NCI-H524 (cell line): ENCODE results near the gene CPHXL.

Experiments
- DNase-seq, 2 experiments: peaks; one replicate each; lab custom pipeline; 2025; lab: John Stamatoyannopoulos, UW

Gene CPHXL

DNA sequence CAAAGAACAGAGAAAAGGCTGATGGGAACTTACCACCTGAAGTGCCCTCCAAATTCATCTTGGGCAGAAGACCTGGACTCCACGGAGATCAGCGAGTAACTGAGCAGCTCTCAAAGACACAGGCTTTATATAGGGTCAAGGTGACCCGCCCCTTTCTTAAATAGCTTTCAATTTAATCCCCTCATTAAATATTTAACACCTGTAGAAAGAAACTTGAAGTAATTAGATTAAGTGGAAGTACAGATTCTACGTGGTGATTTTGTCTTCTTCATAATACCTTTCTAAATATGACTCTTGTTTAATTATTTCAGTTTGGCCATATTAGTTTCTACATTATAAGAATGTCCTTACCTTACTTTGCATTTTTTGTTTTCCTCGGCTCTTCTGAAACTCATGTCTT lies 24.9 kb downstream of the CPHXL start, which contains the start of gene DUXB:
DUXB (minus strand) TSS at position 101 of the 400 bp plus-strand sequence; CDS start at position 58, 43 bp downstream.
- DNase-seq: peak in 1 of 2 experiments; percentile 42

GRCh38 chr16:75697571-75697970 lies 28.7 kb downstream of the CPHXL start:
- no peak for DNase-seq

DNA sequence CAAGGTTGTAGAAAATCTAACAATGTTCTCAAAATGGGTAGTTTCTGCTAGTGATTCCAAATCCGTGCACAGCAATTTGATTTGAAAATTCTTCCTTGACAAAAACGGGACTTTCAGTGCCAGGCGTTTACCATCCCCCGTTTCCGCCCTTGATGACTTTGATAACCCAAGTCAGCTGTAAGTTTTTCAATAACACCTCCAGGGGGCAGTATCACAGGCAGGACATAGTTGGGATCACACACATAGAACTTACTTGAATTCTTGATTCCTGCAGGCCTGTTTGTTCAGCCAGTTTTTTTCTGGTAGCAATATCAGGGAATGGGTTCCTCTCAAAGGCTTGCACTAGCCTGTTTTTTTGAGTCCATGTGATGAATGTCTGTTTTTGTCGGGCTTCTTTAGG lies 30.6 kb downstream of the CPHXL start:
- DNase-seq: no peak

DNA sequence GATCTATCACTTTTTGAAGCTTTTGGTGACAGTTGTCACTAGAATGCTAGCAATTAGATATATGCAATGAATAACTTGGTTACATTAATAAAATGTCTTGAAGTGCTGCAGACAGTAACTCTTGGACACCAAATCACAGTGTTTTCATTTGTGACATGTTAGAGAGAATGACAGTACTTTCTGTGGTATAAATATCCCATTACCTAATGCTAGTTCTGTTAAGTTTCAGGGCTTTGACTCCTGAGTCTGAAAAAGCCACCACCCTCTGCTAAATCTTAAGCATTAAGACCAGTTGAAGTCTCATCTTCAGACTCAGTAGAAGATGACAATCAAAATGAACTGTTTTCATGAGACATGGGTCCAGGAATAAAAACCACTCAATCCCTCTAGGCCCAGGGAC lies 38.9 kb downstream of the CPHXL start:
- DNase-seq: no peak

DNA sequence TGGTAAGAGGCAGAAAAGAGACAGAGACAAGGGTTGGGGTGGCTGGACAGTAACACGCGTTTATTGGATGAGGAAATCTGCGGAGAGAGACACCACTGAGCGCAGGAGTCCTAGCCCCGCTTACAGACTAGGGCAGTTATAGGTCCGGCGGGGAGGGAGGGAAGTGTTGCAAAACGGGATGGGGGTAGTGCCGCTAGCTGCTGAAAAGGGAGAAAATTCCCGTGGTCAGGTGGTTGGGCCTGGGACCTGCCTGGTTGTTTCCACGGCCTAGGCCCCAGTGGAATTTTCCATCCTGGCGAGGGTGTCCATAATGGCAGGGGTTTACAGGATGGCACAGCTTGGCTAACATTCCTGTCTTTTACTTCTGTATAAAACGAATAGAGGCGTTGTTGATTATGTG lies 44.0 kb downstream of the CPHXL start:
- DNase-seq: no peak

DNA sequence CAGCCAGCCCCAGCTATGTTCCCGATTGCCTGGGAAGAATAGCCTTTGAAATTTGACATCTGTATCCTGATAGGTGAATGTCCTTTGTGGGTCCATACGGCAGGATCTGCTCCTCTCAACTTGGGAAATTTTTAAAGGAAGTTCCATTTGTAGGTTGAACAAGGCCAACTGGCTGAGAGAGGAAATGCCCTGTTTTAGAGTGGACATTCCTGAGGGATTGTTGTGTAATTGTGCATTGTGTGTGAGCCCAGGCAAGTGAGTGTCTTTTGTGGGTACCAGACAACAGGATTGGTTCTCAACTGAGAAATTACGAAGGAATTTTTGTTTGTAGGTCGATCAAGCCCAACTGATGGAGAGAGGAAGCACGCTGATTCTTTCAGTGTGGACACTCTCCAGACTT lies 46.9 kb downstream of the CPHXL start:
- DNase-seq: no peak

- no peak for DNase-seq
Observed at GRCh38 chr16:75676909-75677308, 49.4 kb downstream of the CPHXL start, which contains the start of gene CPHXL2. CPHXL2 (minus strand) TSS chr16:75677009; CDS start chr16:75676999, 10 bp downstream.

DNA sequence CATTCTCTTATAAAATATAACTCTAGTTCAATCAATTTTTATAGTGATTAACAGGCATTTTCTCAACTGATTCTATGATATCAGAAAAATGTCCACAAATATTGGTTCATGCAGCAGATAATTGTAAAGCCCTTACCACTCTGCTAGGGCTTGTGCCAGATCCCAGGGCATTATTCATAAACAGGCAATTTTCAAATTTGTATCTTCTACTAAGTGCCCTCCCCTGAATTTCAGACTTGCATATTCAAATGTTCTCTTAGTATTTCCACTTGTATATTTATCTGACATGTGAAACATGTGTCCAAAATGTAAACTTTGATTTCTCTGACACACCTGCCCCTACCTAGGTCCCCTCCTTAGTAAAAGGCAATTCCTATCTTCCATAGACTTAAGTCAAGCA lies 58.8 kb downstream of the CPHXL start:
- DNase-seq: no peak
